Duodenal mucosa (tissue), 2 donors: ENCODE data around the gene CPN1.
"Not testable (repeated sequence)": the region's sequence is repeated elsewhere in the genome, so short reads cannot be mapped to it uniquely, and the experiment has no call there.

ENCODE experiments used
- H3K27ac ChIP-seq: one replicate; pipeline ENCODE4 v1.7.0; 2013; ENCODE audit warnings: low read depth, low read length
- H3K27me3 ChIP-seq, 2 donors: one replicate each; pipeline ENCODE4 v1.7.0; 2013; ENCODE audit warnings: low read length in 2 of 2, control low read depth in 1 of 2; ENCODE audit not compliant: insufficient read depth in 2 of 2, control insufficient read depth in 1 of 2
- H3K36me3 ChIP-seq, 2 donors: one replicate each; pipeline ENCODE4 v1.7.0; 2013; ENCODE audit warnings: low read length in 2 of 2, control low read depth in 1 of 2; ENCODE audit not compliant: insufficient read depth in 2 of 2, control insufficient read depth in 1 of 2
- H3K4me1 ChIP-seq, 2 donors: one replicate each; pipeline ENCODE4 v1.7.0; 2013; ENCODE audit warnings: low read length in 2 of 2, control low read depth in 1 of 2; ENCODE audit not compliant: insufficient read depth in 2 of 2, control insufficient read depth in 1 of 2
- H3K4me3 ChIP-seq, 2 donors: one replicate each; pipeline ENCODE4 v1.7.0; 2013; ENCODE audit warnings: low read length in 2 of 2, low read depth in 1 of 2
- H3K9ac ChIP-seq, 2 donors: one replicate each; pipeline ENCODE4 v1.7.0; 2013; ENCODE audit warnings: low read length in 2 of 2, low read depth in 1 of 2
- H3K9me3 ChIP-seq, 2 donors: one replicate each; pipeline ENCODE4 v1.7.0; 2013; ENCODE audit warnings: low read length in 2 of 2, control low read depth in 1 of 2; ENCODE audit not compliant: control insufficient read depth in 1 of 2

CPN1 gene

DNA sequence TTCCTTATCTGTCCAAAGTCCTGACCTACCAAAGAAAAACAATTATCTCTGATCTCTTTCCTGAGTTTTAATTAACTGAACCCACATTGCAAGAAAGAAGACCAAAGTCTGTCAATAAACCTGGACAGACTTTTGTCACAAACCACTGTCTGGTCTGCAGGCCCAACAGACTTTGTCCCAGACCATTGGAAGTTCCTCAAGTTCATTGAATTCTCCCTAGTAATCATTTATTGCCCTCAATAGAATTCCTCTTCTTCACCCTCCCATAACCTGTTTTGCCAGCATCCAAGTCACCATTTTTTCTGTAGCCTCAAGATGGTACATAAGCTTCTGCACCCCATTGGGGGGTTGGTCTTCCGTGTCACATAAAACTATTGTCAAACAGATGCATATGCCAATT lies 68.0 kb downstream of the CPN1 start:
- Histone ChIP-seq H3K27me3 (no peaks in the 10 kb centered on the region), H3K9me3 (no peaks in the 10 kb centered on the region), H3K27ac (no peak overlapping the region), H3K4me3 (no peak overlapping the region), H3K4me1 (peaks cover 5 to 18% of the 10 kb centered on the region in 2 donors), H3K36me3 (no peaks in the 10 kb centered on the region), H3K9ac (no peak overlapping the region)

- H3K4me1 ChIP-seq: peaks cover 18 to 33% of the 10 kb centered on the region in 2 donors
- not testable (repeated sequence) for H3K27me3 ChIP-seq, H3K27ac ChIP-seq, H3K4me3 ChIP-seq, H3K9me3 ChIP-seq, H3K36me3 ChIP-seq, H3K9ac ChIP-seq
Measured at GRCh38 chr10:100011906-100012305, 69.8 kb downstream of the CPN1 start.

GRCh38 chr10:100009793-100010676 lies 71.6 kb downstream of the CPN1 start, which contains the start of gene DNMBP:
Gene DNMBP, minus strand, starts transcription at chr10:100009947. Its CDS starts 37,823 bp downstream, at chr10:99972124.
- H3K9me3 ChIP-seq: no peaks in the 10 kb centered on the region
- H3K9ac ChIP-seq: peak within 1 kb of the TSS; percentile 88
- peak within 1 kb of the TSS; percentile 96 to 99 for H3K4me3 ChIP-seq
- no peaks in the 10 kb centered on the region for H3K36me3 ChIP-seq
- H3K4me1 ChIP-seq: peaks cover 22 to 33% of the 10 kb centered on the region in 2 donors
- peak within 1 kb of the TSS; percentile 67 for H3K27ac ChIP-seq
- no peaks in the 10 kb centered on the region for H3K27me3 ChIP-seq

DNA sequence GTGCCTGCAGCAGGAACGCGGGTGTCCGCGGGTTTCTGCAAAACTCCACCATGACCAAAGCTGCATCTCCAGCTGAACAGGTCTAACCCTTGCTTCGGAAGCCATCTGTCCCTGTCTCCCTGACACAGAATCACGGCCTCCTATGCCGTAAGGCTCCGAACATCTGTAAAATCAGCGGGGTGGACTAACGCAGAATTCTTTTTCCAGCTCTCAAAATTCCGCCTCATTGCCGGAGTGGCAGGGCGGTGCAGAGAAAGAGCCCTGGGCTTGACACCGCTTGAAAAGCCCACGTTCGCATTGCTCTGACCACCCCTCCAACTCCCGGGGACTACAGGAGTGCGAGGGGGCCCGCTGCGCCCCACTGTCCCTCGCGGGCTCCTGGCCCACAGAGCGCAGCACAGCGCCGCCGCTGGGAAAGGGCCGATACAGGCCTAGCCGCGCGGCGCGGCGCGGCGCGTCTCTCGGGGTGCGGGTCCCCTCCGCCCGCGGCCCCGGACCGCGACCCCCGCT lies 72.3 kb downstream of the CPN1 start:
- H3K36me3 ChIP-seq: no peaks in the 10 kb centered on the region
- H3K9me3 ChIP-seq: no peaks in the 10 kb centered on the region
- peaks cover 22 to 33% of the 10 kb centered on the region in 2 donors for H3K4me1 ChIP-seq
- H3K4me3 ChIP-seq: peak overlapping the region; percentile 96 to 99
- peak overlapping the region; percentile 10 for H3K27ac ChIP-seq
- peak overlapping the region; percentile 88 for H3K9ac ChIP-seq
- no peaks in the 10 kb centered on the region for H3K27me3 ChIP-seq

DNA sequence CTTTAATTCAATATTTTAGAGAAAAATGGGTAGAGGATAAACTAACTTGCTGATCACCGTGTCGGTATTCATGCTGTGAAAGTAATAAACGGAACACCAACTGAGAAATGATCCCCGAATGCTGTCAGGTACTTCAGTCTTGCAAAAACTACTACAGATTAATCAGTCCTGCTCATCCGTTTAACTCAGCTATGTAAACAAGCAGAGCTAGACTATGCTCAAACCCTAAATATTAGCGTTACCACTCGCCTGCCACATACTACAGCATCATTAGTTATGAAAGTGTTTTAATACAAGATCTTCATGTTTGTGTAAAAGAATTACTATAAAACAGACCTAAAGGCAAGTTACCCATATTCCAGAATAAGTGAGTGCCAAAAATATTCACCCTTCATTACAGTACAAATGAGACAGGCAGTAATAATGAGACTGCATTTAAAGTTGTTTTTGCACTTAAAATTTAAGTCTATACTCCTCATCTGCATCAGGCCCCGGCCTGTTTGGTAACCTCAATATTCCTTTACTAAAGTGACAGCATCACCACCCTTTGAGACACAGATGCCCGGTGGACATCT lies 72.9 kb downstream of the CPN1 start:
- peaks cover 22 to 31% of the 10 kb centered on the region in 2 donors for H3K4me1 ChIP-seq

GRCh38 chr10:100008142-100008522 lies 73.5 kb downstream of the CPN1 start:
- no peaks in the 10 kb centered on the region for H3K36me3 ChIP-seq
- no peak overlapping the region for H3K27ac ChIP-seq
- H3K4me1 ChIP-seq: peaks cover 19 to 27% of the 10 kb centered on the region in 2 donors
- peak overlapping the region; percentile 96 to 99 for H3K4me3 ChIP-seq
- peak overlapping the region; percentile 88 for H3K9ac ChIP-seq
- no peaks in the 10 kb centered on the region for H3K27me3 ChIP-seq
- H3K9me3 ChIP-seq: no peaks in the 10 kb centered on the region

More for the DNA sequence above, 72.9 kb downstream of the CPN1 start:
- Histone ChIP-seq H3K4me3 (peak overlapping the region; percentile 96 to 99), H3K27ac (no peak overlapping the region), H3K9ac (peak overlapping the region; percentile 88), H3K27me3 (no peaks in the 10 kb centered on the region), H3K9me3 (no peaks in the 10 kb centered on the region), H3K36me3 (no peaks in the 10 kb centered on the region)

DNA sequence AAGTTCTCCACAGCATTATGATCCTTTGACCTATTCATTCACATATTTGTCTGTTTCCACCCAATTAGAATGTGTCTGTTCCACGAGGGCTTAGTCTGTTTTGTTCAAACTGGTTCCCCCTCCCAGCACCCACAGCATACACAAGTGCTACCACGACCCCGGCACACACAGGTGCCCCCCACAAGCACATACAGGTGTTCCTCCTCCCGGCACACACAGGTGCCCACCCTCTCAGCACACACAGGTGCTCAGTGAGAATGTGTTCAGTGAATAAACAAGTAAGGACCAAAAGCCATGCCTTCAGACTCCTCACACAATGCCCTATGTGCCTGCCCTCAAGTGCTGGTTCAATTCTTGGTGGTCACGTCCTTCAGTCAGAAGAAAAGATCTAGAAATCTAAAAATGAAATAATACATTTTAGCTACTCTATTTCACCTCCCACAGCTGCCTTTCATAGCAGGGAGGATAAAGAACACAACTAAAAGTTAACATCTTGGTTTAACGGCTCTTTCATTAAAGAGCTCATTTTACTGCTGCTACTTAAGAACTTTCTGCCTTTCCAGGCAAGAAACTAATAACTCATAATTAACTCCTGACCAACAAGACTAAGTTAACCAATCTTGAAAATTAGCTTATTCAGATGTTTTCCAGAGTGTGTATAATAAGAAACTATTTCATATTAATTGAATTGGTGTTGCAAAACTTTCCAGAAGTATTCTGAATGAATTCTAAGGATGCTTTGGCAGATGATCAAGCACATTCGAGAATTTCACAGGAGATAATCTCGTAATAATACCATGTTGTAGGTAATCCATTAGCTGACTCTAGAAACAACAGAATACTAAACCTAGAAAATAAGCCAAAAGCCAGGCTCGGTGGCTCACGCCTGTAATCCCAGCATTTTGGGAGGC lies 74.2 kb downstream of the CPN1 start:
- H3K4me1 ChIP-seq: peaks cover 19 to 27% of the 10 kb centered on the region in 2 donors
- no peaks in the 10 kb centered on the region for H3K27me3 ChIP-seq
- H3K36me3 ChIP-seq: no peaks in the 10 kb centered on the region
- H3K4me3 ChIP-seq: peak overlapping the region in 1 of 2 donors; percentile 96
- H3K9ac ChIP-seq: no peak overlapping the region
- no peak overlapping the region for H3K27ac ChIP-seq
- H3K9me3 ChIP-seq: no peaks in the 10 kb centered on the region

DNA sequence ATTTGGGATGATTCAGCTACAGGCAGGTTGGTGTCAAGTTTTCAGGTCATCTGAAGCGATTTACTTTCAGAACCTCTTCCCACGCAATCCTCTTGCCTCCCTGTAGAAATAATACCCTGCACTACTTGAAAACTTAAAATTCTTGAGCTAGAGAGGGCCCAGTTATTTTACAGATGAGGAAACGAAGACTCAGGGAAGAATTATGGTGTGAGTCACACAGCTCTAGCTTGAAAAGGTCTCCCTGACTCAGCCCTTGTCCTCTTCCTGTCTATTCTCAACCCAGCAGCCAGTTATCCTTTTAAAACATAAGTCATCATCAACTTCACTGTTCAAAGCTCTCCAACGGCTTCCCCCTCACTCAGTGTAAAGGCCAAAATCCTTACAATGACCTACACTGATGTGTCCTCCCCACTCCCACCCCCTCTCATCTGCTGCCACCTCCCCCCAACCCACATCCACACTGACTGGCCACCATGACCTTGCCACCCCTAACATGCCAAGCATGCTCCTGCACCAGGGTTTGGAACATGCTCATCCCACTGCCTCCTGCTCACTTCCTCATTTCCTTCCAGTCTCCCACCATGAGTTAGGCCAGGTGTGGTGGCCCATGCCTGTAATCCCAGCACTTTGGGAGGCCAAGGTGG lies 75.3 kb downstream of the CPN1 start:
- H3K4me1 ChIP-seq: peaks cover 19 to 27% of the 10 kb centered on the region in 2 donors
- no peak overlapping the region for H3K4me3 ChIP-seq
- no peak overlapping the region for H3K27ac ChIP-seq
- H3K9me3 ChIP-seq: no peaks in the 10 kb centered on the region
- no peak overlapping the region for H3K9ac ChIP-seq
- no peaks in the 10 kb centered on the region for H3K27me3 ChIP-seq
- H3K36me3 ChIP-seq: no peaks in the 10 kb centered on the region

- H3K4me1 ChIP-seq: peaks cover 19 to 22% of the 10 kb centered on the region in 2 donors
- no peaks in the 10 kb centered on the region for H3K9me3 ChIP-seq
- H3K4me3 ChIP-seq: no peak overlapping the region
- no peaks in the 10 kb centered on the region for H3K27me3 ChIP-seq
- no peaks in the 10 kb centered on the region for H3K36me3 ChIP-seq
- no peak overlapping the region for H3K9ac ChIP-seq
- H3K27ac ChIP-seq: no peak overlapping the region
Measured at GRCh38 chr10:100004805-100005510, 76.7 kb downstream of the CPN1 start.
